ENCODE measurements around the gene ZNF710.

The ZNF710 gene

DNA sequence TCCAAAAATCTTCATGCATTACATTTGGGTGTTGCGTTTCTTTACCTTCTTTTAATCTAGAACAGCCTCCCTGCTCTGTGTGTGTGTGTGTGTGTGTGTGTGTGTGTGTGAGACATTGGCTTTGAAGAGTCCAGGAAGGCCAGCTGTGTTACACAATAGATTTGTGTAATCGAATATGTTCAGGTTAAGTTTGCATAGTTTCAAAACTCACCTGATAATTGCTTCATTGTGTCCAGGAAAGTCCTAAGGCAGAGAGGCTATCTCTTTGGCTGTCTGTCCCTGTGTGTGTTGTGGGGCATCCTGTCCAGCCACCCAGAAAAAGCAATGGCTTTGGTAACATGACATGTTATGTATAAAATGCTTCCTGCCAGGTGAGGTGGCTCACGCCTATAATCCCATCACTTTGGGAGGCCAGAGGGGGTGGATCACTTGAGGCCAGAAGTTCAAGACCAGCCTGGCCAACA is 37.5 kb downstream of the ZNF710 start:
- no peak for DNase-seq (ENCODE audit: low read depth)

DNA sequence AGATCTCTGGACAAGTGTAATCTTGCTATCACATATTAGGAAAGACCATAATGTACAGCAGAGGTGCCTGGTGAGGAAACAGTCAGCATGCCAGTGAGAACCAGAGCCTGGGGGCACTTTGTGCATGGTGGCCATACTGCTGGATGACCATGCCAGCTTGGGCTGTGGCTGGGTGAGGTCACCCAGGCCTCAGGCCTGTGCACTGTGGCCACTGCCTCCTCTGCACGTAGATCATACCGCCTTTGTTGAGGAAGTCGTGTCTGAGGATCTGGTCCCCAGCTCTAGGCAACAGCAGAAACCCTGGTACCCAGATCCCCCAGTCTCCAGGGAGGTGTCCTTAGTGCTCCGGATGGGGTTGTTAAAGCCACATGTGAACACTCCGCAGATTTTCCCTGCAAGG is 38.9 kb downstream of the ZNF710 start:
- no peak for DNase-seq (ENCODE audit: low read depth)

DNA sequence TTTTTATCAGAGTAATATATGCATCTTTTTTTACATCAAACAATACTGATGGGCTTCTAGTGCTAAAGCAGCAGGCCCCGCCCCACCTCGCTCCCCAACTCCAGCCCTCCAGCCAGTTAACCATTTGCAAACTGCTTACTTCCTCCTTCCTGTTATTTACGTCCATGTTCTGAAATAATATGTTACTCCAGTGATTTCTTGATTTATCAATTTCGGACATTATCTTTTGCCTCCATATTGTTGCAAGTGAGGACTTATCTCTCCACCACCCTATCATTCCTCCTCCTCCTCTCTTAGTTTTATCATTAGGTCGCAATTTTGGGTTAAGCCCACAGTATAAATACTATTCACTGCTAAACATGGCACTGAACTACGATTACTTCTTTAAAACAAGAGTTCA is 39.5 kb downstream of the ZNF710 start:
- DNase-seq (ENCODE audit: low read depth) = no peak

DNA sequence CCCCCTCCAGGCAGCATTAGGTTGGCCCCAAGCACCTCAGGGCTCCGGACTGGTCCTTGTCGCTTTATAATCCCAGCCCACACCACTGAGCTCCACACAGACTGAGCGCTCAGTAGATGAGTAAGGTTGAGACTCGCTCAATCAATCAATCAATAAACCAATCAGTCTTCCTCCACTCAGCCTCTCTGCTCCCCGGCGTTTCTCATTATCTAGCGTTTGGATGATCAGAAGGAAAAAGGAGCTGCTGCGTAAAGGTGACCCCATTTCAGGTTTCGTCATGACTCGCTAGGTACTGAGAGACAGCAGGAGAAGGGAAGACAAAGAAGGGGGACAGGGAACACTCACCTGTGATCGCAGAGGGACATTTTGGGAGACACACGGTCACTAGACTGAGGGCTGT is 41.2 kb downstream of the ZNF710 start:
- DNase-seq (ENCODE audit: low read depth) = no peak

DNA sequence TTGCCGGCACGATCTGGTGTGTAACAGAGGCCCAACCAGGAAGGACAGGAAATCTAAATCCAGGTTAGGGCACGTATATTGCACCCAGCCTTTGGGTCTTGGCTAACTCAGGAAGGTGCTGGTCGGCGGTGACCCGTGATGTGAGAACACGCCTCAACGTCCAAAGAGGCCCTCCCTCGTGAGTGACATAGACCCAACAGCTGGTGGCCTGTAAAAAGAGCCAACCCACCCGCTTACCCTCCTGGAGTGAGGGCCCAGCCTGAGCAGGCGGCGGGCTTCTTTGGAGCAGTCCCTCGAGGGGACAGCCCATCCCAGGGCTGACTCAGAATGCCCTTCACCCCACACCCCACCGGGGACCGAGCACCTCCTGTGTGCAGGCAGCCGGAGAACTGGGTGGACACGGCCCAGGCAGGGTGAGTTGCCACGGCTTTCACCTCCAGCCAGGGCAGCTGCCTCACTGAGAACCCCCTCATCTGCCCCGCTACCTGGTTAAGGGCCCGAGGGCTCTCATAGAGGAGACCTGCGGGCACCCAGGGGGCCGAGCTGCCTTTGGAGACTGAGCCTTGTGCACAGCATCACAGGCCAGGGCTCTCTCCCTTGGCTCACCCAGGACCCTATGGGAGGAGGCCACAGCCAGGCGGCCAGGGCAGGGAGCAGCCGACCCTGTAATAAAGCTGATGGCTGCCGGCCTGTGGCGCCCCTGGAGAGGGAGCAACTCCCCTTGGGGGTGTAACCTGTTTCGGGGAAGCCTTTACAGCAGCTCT is 41.8 kb downstream of the ZNF710 start:
- no peak for DNase-seq (ENCODE audit: low read depth)

DNA sequence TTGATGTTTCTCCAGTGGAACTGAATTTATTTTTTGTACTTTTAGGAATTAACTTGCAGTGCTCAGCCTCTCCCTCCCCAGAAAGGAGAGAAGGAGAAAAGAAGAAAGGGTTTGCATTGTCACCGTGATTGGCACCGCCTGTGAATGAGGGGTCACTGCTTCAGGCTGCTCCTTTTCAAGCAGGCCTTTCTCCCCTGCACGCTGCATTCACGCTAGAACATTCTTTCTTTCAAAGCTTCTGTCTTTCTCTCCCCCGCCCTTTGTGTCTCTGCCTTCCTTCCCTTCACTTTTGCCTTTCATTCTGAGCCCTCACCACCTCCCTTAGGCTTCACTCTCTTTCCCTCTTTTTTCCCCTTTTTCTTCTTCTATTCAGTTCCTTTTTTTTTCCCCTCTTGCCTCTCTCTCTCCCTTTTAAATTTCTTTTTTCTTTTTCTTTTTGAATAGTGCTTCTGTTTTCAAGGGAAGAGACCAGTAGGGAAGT is 42.4 kb downstream of the ZNF710 start:
- DNase-seq (ENCODE audit: low read depth) = no peak

DNA sequence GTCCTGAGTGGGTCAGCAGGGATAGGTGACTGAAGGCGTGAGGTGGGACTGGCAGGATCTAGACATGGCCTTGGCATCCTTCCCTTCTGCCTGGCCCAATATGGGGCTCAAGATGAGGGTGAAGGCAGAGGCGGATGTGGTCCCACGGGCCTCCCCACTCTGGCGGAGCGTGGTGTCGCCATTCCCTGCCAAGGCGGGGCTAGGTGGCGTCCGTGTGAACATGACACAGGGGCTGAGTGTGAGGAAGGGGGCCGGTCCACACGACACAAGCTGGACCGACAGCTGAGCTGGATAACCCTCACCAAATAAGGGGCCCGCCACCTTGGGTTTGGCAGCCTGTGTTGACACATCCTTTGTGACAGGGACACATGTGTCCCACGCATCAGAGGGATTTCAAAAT is 43.1 kb downstream of the ZNF710 start:
- no peak for DNase-seq (ENCODE audit: low read depth)

DNA sequence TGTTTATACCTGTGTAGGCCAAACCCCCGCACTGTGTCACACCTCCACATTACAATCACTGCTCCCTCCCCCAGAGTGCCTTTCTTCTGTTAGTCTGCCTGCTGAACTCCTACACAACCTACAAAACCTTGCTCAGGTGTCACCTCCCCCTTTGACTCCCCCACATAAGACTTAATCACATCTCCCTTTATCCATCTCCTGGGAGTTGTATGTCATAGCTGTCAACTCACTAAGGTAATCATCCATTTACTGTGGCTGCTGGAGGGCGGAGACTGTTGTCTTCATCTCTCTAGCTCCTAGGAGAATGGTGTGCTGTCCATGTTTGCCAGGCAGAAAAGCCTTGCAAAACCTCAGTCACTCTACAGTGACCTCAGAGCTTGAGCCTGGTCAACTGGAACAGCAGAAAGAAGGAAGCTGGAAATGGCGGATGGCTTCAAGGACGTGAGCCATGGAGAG is 43.8 kb downstream of the ZNF710 start:
- DNase-seq (ENCODE audit: low read depth) = no peak

DNA sequence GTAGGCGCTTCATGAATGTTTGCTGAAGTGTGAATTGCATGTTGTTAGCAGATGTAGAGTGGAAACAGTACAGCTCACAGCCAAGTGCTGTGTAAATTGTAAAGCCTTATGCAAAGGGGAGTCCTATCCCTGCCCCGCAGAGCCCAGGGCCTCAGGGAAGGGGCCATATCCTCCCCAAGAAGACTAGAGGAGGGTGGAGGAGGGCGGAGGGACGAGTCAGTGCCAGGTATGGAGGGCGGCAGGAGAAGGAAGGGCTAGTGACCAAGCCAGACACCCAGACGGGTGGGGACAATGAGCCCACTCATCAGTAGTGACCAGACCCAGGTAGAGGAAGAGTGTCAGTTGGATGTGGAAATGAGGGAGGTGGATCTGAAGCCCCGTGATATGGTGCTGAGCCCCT is 45.2 kb downstream of the ZNF710 start:
- DNase-seq (ENCODE audit: low read depth) = no peak

DNA sequence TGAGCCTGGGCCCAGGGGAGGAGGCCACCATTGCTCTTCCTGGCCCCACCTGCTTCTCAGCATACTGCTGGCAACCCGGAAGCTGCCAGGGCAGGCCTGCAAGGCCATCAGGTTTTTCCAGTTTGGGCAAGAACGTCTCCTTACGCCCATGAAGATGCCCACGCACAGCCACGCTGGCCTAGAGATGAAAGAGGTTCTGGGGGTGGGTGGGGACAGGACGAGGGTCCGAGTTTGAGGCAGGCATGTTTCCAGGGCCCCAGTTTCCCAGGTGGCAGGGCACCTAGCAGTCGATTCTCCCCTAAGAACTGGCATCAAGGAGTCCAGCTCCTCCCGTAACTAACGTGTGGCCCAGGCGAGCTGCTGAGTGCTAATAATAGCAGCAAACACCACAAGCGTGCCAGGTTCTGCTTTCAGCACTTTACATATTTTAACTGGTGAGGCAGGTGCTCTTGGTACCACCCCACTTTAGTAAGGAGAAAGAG is 45.8 kb downstream of the ZNF710 start:
- no peak for DNase-seq (ENCODE audit: low read depth)

DNA sequence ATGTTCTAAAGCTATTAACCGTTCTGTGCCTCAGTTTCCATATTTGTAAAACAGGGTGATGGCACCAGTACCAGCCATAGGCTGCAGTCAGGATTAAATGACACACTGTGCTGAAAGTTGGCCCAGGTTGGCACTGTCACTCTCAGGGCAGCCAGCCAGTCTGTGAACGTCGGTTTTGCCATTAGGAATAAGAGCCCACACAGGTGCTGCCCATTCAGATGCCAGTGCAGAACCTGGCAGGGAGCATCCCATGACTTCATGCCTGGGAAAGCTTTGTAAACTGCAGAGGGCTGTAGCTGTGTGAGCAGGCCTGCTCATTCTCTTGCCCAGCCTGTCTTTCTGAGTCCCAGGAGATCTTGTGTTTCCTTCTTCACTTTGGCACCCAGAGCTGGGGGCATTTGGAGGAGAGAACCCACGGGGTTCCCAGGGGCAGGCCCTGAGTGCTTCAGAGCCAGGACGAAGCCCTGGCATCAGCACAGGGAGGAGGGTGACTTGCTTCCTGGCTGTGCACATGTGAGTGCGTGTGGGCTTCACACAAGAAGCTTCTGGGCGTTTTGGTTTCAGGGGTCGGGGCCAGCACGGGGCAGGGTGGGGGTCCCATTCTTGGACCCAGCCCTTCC is 46.9 kb downstream of the ZNF710 start:
- no peak for DNase-seq (ENCODE audit: low read depth)

DNA sequence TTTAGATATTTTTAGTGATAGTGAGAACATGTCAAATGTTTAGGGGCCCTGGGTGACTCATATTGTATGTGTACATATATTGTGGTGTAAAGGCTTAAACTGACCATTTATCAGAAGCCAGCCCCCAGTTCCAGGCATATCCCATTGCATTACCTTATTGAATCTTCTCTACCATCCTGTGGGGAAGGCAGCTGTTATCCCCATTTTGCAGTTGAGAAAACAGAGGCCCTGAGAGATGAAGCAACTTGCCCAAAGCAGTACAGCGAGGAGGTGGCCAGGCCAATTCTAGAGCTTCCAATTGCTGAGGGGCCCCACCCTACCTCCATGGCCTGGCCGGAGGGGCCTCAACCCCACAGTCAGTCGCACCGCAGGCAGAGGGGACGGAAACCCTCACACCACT is 47.9 kb downstream of the ZNF710 start:
- no peak for DNase-seq (ENCODE audit: low read depth)

DNA sequence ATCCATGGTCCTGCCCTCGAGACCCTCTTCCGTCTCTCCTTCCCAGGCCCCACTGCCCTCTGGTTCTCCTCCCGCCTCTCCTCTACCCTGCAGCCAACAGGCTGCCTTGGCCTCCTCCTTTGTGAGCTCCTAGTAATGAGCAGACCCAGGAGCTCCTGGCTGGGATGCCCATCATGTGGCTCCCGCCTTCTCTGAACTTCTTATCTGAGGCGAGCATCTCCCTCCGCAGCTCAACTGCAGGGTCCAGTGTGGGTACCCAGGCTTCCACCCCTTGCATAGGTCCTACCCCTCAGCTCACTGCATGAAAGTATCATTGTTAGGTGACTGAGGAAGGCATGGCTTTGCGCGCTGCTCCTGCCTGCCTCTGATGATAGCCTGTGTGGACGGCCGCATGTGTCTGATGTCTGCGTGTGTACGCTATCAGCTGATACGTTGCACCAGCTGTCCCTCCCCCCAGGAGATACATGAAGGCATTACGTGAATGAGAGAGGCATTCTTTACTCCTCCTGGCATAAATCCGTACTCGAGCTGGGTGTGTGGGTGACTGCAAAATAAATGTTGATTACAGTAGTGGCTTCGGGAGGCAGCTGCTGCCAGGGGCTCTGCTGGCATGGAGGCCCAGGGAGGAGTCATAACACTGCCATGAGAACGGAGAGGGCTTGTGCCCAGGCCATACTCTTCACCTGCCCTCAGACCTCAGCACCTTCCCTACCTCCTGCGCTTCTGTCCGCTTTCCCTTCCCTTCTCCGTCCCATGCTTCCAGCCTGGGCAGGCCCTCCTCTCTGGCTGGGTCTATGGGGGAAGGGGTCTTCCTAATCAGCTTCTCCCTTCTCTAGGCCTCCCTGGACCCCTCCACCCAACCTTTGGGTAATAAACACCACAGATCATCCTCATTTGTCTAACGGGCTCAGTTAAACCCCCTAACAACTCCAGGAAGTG is 48.8 kb downstream of the ZNF710 start:
- no peak for DNase-seq (ENCODE audit: low read depth)

DNA sequence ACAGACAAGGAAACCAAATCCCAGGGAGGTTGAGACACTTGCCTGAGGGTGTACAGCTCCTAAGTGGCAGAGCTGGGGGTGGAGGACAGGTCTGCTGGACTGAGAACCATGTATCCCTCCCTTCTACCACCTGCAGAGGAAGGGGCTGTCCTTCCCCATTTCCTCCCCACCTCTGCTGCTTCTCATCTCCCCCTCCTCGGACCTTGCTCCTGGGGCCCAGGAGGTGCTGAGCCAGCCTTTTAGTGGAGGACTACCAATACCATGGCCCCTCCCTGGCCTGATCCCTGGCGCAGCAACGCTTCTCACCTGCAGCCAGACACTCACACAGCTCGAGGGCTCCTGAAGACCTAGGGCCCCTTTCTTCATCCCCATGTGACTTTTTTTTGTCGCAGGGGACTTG is 50.8 kb downstream of the ZNF710 start:
- no peak for DNase-seq (ENCODE audit: low read depth)

DNA sequence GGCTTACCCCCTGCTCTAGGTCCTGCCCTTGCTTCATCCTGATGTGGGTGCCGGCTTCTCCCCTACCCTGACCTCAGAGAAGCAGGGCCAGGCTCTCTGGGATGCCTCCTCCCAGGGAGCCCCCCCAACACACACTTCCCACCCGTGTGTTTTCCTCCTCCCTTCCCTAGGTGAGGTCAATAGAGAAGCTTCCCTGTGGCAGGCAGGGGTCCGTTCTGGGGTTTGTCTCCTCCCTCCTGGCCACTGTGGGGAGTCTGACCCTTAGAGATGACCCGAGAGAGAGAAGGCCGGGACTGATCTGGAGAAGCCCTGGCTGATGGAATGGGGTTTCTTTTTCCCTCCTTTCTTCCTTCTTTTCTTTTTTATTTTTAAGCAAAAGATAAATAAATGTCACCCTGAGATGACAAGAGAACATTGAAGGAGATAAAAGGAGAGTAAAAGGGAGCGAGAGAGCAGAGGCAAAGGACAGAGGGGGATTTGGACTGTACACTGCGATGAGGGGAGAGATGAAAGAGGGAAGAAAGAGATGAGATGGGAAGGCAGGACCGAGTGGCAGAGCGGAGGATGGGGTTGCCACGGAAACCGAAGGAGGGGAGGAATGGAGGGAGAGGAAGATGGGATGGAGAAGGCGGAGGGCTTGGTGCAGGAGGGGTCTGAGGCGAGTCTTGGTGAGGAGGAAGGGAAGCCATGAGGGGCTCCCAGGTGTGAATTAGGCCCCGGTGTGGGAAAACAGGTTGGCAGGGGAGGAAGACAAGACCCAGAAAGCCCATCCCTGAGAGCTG is 52.8 kb downstream of the ZNF710 start:
- DNase-seq (ENCODE audit: low read depth) = no peak

DNA sequence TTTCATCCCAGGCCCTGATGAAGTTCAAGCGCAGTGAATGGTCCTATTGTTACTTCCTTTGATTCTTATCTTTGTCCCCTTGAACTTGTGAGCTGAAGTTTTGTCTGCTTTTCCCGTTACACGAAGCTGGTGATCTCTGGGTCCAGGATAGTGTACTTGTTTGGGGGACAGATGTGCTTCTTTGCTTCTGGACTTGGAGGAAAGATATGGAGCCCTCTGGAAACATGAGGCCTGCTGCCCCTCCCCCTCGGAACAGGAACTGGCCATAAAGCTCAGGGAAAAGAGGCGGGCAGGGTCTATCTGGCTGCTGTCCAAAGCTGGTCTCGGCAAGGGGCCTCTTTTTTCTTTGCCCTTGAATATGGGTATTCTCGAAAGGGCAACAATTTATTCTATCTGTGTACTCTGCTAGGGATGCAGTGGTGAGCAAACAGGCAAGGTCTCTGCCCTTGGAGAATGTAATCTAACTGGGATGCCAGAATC is 53.5 kb downstream of the ZNF710 start:
- DNase-seq (ENCODE audit: low read depth) = no peak

DNA sequence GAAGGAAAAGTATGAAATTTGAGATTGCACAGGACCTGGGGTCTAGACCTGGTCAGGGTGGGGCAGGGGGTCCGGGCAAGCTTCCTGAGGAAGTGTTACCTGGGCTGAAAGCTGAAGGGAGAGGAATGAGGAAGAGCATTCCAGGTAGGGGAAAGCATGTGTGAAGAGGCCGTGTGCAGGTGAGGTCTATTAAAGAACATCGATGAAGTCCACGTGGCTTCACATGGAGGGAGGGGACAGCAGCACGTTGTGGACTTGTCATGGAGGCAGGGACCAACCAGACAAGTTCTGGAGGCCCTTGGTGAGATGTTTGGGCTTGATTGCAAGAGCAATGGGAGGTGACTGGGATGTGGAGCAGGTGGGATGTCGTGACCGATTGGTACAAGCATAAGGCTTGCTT is 54.1 kb downstream of the ZNF710 start:
- no peak for DNase-seq (ENCODE audit: low read depth)

DNA sequence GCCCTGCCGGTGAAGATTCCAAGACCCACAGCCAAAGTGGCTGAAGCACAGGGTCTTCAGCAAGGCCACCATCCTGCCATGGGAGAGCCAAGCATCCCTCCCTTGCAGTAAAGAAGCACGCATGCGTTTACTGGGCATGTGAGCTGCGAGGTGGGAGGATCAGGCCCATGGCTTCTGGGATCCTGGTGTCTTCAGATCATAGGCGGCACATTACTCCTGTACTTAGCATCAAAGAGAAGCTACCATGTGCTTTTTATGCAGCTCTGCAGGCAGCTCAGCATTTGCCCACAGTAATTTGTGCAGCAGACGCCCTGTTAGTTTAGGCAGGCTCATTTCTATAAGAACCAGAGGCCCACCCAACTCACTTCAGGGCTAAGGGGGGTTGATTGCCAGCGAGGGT is 55.4 kb downstream of the ZNF710 start:
- DNase-seq (ENCODE audit: low read depth) = no peak

DNA sequence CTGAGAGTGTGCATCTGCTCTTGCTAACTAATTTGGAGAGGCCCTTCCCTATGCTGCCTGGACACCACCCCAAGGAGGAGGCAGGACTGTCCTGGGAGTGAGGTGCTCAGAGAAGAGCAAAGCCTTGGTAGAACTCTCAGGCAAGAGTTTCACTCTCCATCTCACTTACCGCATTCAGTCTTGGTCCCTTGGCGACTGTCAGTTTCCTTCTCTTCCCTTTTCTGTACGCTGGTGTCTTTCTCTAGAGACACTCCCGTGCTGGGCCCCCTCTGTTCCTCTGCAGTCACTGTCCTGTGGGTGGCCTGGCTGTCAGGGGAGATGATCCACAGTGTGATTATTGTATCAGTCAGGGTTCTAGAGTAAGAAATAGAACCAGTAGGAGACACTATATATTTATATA is 57.2 kb downstream of the ZNF710 start:
- DNase-seq (ENCODE audit: low read depth) = no peak

DNA sequence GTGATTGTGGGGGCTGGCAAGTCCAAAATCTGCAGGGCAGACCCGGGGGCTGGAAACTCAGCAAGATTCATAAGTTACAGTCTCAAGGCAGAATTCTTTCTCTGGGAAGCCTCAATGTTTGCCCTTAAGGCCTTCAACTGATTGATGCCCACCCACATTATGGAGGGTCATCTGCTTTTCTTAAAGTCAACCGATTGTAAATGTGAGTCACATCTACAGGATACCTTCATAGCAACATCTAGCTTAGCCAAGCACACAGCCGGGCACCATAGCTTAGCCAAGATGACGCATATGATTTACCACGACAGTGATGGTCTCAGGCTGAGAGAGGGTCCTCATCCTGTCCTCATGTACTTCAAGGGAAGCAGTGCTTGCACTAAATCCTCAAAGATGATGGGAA is 57.7 kb downstream of the ZNF710 start:
- DNase-seq (ENCODE audit: low read depth) = no peak

DNA sequence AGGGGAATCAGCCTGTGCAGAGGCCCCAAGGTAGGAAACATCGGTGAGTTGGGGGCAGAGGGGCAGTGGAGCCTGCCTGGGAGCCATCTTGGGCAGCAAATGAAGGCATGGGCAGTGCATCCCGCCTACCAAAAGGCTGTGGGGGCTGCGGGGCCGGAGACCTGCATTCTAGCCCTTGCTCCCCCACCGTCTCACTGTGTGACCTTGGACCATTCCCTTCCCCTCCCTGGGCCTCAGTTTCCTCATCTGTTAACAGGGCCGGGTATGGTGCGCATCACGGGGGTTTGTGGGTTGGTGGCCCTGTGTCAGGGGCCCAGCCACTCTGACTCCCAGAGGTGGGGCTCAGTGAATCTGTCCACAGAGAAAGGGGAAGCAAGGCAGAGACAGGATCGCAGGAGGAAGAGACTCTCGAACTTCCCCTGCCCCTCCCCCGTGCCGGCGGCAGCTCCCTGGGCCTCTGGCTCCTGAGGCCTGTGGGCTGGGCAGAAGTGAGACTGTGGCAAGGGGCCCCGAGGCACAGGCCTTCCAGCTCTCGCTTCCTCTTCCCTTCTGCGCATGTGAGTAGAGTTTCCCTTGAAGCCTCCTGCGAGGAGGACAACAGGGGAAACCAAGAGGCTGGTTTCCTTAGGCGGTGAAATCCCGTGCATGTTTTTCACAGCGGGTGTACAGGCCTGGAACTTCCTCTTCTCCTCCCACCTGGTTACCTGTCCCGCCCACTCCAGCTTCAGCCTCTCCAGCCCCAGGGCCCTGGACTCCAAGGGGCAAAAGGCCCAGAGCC is 58.3 kb downstream of the ZNF710 start:
- DNase-seq (ENCODE audit: low read depth) = peak; percentile 35

Data from activated gamma-delta T cell treated with anti-CD3 and anti-CD28 coated beads, Interleukin-2, amount 50 U/mL, for 16 hours (primary cell).